GM12878 (cell line): ENCODE data around the gene ATG14. TPM values are rescaled to one million over a fixed set of nuclear protein-coding genes. Genes with fewer than 3 reads are reported as not detected.
A peak's percentile ranks its signal among the peaks of the same experiment; 100 is the strongest.

ENCODE experiments used
- ATAC-seq: fragments of 200-7000 bp; cut with Tn5 transposase; 3 replicates; pipeline ENCODE4 v1.9.1; 2020; ENCODE audit warnings: mild to moderate bottlenecking, moderate library complexity
- BruUV-seq: library from RNA; stranded (reverse); fragments of 400-500 nt; replicated peaks from 2 replicates; lab custom pipeline; 2021; lab: Mats Ljungman, UMichigan
- CTCF ChIA-PET: fragments of 300-600 bp; sonication (Branson Sonifier 250); formaldehyde crosslinking; extraction: SDS; loops from one replicate; lab custom pipeline; 2021; ENCODE audit warnings: inconsistent platforms; lab: Yijun Ruan, JAX
- POLR2A ChIA-PET: fragments of 350-600 bp; formaldehyde crosslinking; extraction: SDS; loops from one replicate; lab custom pipeline; 2021; ENCODE audit warnings: inconsistent platforms; lab: Charles Lee
- RAD21 ChIA-PET: fragments of 300-600 bp; sonication (Branson Sonifier 250); formaldehyde crosslinking; loops from one replicate; lab custom pipeline; 2023; ENCODE audit warnings: antibody characterized with exemption; ENCODE audit not compliant: unreplicated experiment; lab: Charles Lee
- SMC1A ChIA-PET: fragments of 300-600 bp; sonication (Branson Sonifier 250); formaldehyde crosslinking; loops from one replicate; lab custom pipeline; 2023; ENCODE audit not compliant: unreplicated experiment, uncharacterized antibody; lab: Charles Lee
- DNase-seq: peaks from one replicate; pipeline ENCODE4 v3.0.0-alpha.2; 2011; ENCODE audit warnings: low read depth, low spot score
- FAIRE-seq: peaks from 3 replicates; lab custom pipeline; 2011; peaks lifted over from hg19 to GRCh38; lab: Jason Lieb, UNC
- H2AFZ ChIP-seq: 2 replicates; pipeline ENCODE4 v1.6.0; 2011; ENCODE audit warnings: low read depth, low read length, control low read depth; ENCODE audit not compliant: control insufficient read depth
- H3K27ac ChIP-seq: 2 replicates; pipeline ENCODE4 v1.5.1; 2011; ENCODE audit warnings: control low read depth; ENCODE audit not compliant: control insufficient read depth, insufficient read depth
- H3K27me3 ChIP-seq, 2 experiments: replicated peaks in 1 of 2; 2 replicates each; pipeline versions ENCODE4 v1.6.0 to v1.6.1; 2011; ENCODE audit warnings: low read length in 1 of 2; ENCODE audit not compliant: control insufficient read depth in 2 of 2, insufficient read depth in 2 of 2
- H3K36me3 ChIP-seq, 2 experiments: 2 replicates each; pipeline ENCODE4 v1.5.1; 2011; ENCODE audit warnings: low read length in 1 of 2; ENCODE audit not compliant: control insufficient read depth in 2 of 2, insufficient read depth in 2 of 2
- H3K4me1 ChIP-seq: 2 replicates; pipeline ENCODE4 v1.6.1; 2011; ENCODE audit warnings: mild to moderate bottlenecking, low read length, moderate library complexity, mixed read lengths; ENCODE audit not compliant: control insufficient read depth, insufficient read depth
- H3K4me2 ChIP-seq: 2 replicates; pipeline ENCODE4 v1.6.0; 2011; ENCODE audit warnings: control low read depth; ENCODE audit not compliant: control insufficient read depth, insufficient read depth
- H3K4me3 ChIP-seq: fragments of 200-600 bp; sonication (generic); 2 replicates; pipeline ENCODE4 v1.5.1; 2016
- H3K79me2 ChIP-seq: 2 replicates; pipeline ENCODE4 v1.6.0; 2011; ENCODE audit warnings: low read length; ENCODE audit not compliant: control insufficient read depth, insufficient read depth
- H3K9ac ChIP-seq: 2 replicates; pipeline ENCODE4 v1.8.0; 2011; ENCODE audit warnings: low read length, control low read depth, mixed read lengths; ENCODE audit not compliant: control insufficient read depth, insufficient read depth
- H3K9me3 ChIP-seq: replicated peaks from 3 replicates; pipeline ENCODE4 v1.5.1; 2011; ENCODE audit warnings: mild to moderate bottlenecking, low read length; ENCODE audit not compliant: control insufficient read depth, insufficient read depth
- H4K20me1 ChIP-seq: 2 replicates; pipeline ENCODE4 v1.6.0; 2011; ENCODE audit not compliant: control insufficient read depth, insufficient read depth
- BHLHE40 ChIP-seq, 2 experiments: fragments of 450-650 bp in 1 of 2; IDR thresholded peaks; 2 replicates each; pipeline ENCODE4 v1.6.1; 2011 to 2017; ENCODE audit warnings: low read depth in 2 of 2, borderline replicate concordance in 1 of 2, improper control_type of control experiment in 1 of 2, low read length in 1 of 2, mild to moderate bottlenecking in 1 of 2
- NKRF ChIP-seq: fragments of 450-650 bp; conservative IDR thresholded peaks from 2 replicates; pipeline ENCODE4 v1.6.1; 2017; ENCODE audit warnings: mild to moderate bottlenecking, moderate library complexity
- SUPT20H ChIP-seq: IDR thresholded peaks from 2 replicates; pipeline ENCODE4 v1.6.1; 2011; ENCODE audit warnings: low read depth, mild to moderate bottlenecking, low read length, moderate library complexity, borderline replicate concordance; ENCODE audit not compliant: control insufficient read depth
- TARDBP ChIP-seq: IDR thresholded peaks from 2 replicates; pipeline ENCODE4 v1.6.1; 2016; ENCODE audit warnings: borderline replicate concordance
- ZNF274 ChIP-seq: IDR thresholded peaks from one replicate; pipeline ENCODE4 v1.8.0; 2011; ENCODE audit not compliant: insufficient read length, insufficient read depth
- WGBS: methylation state at CpG from one replicate; pipeline ENCODE4 v1.1.6; 2016; ENCODE audit warnings: low lambda C conversion rate; ENCODE audit not compliant: insufficient replicate concordance, insufficient coverage; ENCODE audit errors: missing lambda C conversion rate; 5-methylcytosine and 5-hydroxymethylcytosine counted together
- in situ Hi-C: fragments of 300-500 bp; cut with MboI; formaldehyde crosslinking; loops from 9 replicates; pipeline ENCODE4 v1.14.3; 2018; ENCODE audit warnings: mixed read lengths
- intact Hi-C: fragments of 100-400 bp; cut with micrococcal nuclease; formaldehyde crosslinking; loops from one replicate; pipeline ENCODE4 v1.14.2; 2022; ENCODE audit not compliant: unreplicated experiment
- polyA plus RNA-seq, 11 experiments: library from polyadenylated mRNA; depleted of rRNA in 4 of 11; unstranded in 6 of 11; stranded (reverse) in 5 of 11; fragments of >200 nt; fragmentation: Nextera tagmentation in 4 of 11; fragmentation: Illumina TruSeq in 1 of 11; extraction: Ambion mirVana in 4 of 11; extraction: Trizol in 1 of 11; gene quantifications; 1 replicate in 1 of 11; 2 replicates in 10 of 11; pipeline versions ENCODE4 v1.2.1 to v1.2.3, GENCODE V29; 2011 to 2016; ENCODE audit warnings: inconsistent platforms in 2 of 11, missing spikeins in 2 of 11, low read depth in 1 of 11
- total RNA-seq, 4 experiments: library from RNA; depleted of rRNA in 3 of 4; stranded (reverse); fragments of >200 nt in 3 of 4; fragmentation: Illumina TruSeq in 1 of 4; extraction: Trizol in 1 of 4; gene quantifications; 2 replicates each; pipeline versions ENCODE4 v1.2.1 to v1.2.3, GENCODE V29; 2013 to 2021

The ATG14 gene
- total and polyA plus RNA-seq, 10 of the 15 experiments (the other 5 are each of a cell fraction or from before 2014, with no cell fraction given) = 1.1 to 6.4 (median 5.0) TPM

GRCh38 chr14:55412676-55413075 is 1.0 kb upstream of the ATG14 start:
- Histone ChIP-seq H2AFZ (peak overlapping the region; percentile 13; the same call in 1 of the 2 replicates), H3K4me1 (peaks cover 3% of the 10 kb centered on the region), H3K9me3 (no peaks in the 10 kb centered on the region), H3K4me3 (no peak overlapping the region), H3K4me2 (no peak overlapping the region), H3K79me2 (peaks cover 9% of the 10 kb centered on the region), H3K36me3 (no peaks in the 10 kb centered on the region), H3K27ac (no peak overlapping the region), H4K20me1 (no peaks in the 10 kb centered on the region), H3K9ac (no peak overlapping the region), H3K27me3 (no peaks in the 10 kb centered on the region)
- CTCF ChIA-PET = interaction anchor here (0.6 to 2.0 kb wide), 4 partner anchors 12 to 201 kb away, joined by 3 to 9 read pairs (median 4); no protein-coding TSS in a partner anchor
- BruUV-seq = no TSS peak
- SMC1A ChIA-PET = interaction anchor here (0.8 to 0.9 kb wide), 2 partner anchors 79 to 357 kb away, joined by 4 read pairs; no protein-coding TSS in a partner anchor
- ATAC-seq (no peak), DNase-seq (no peak), FAIRE-seq (peak; percentile 27)
- no peak for TF ChIP-seq SUPT20H
- no peak for TF ChIP-seq TARDBP
- no peak for TF ChIP-seq BHLHE40 (IDR thresholded peaks at IDR 0.05; ENCODE audit: borderline replicate concordance in 1 of 2, low read depth in 2 of 2, low read length in 1 of 2)
- no peak for TF ChIP-seq ZNF274
- TF ChIP-seq NKRF = no peak
- RAD21 ChIA-PET = interaction anchor here (2.4 kb wide), 1 partner anchor 142 kb away, joined by 10 read pairs; the partner anchor contains the start of gene FBXO34
- WGBS = 66% methylated on average over 5 of the region's 5 CpGs
- in situ Hi-C loops (no loop called here), intact Hi-C loops (loop anchor here (5.0 kb wide), 1 partner anchor 140 kb away; the partner anchor contains the start of gene FBXO34)
- POLR2A ChIA-PET = interaction anchor here (1.0 kb wide), 1 partner anchor 67 kb away, joined by 3 read pairs; no protein-coding TSS in a partner anchor
